ENCODE measurements around the gene TSHZ3. TPM values are rescaled to one million over a fixed set of nuclear protein-coding genes. Genes with fewer than 3 reads are reported as not detected.

Gene TSHZ3
- total RNA-seq, 4 donors from 2014 or later, result 4.9 to 8.1 (median 7.5) TPM

- no peak for TF ChIP-seq CTCF (IDR thresholded peaks at IDR 0.05; ENCODE audit: low read depth)
These were observed 12.0 kb downstream of the TSHZ3 start for GRCh38 chr19:31337008-31337914.

- TF ChIP-seq CTCF (IDR thresholded peaks at IDR 0.05; ENCODE audit: low read depth), result no peak
These were observed 13.5 kb downstream of the TSHZ3 start for GRCh38 chr19:31335716-31336115.

- TF ChIP-seq CTCF (IDR thresholded peaks at IDR 0.05; ENCODE audit: low read depth), result no peak
These were observed 14.2 kb downstream of the TSHZ3 start for GRCh38 chr19:31334849-31335624.

GRCh38 chr19:31334101-31334848 lies 15.0 kb downstream of the TSHZ3 start:
- no peak for TF ChIP-seq CTCF (IDR thresholded peaks at IDR 0.05; ENCODE audit: low read depth)

- TF ChIP-seq CTCF (IDR thresholded peaks at IDR 0.05; ENCODE audit: low read depth), result no peak
These were observed 17.1 kb downstream of the TSHZ3 start for GRCh38 chr19:31332096-31332495.

- TF ChIP-seq CTCF (IDR thresholded peaks at IDR 0.05; ENCODE audit: low read depth), result no peak
These were observed 17.7 kb downstream of the TSHZ3 start for GRCh38 chr19:31331536-31331935.
